GM12865 (cell line): ENCODE data around the gene MRPL14.

Experiments used
- DNase-seq: peaks from one replicate; pipeline ENCODE4 v3.0.0; 2010; ENCODE audit warnings: low read depth
- H3K4me3 ChIP-seq: 2 replicates; pipeline ENCODE4 v1.5.1; 2011; ENCODE audit warnings: mild to moderate bottlenecking, low read depth, low read length, control low read depth
- CTCF ChIP-seq: IDR thresholded peaks from 2 replicates; pipeline ENCODE4 v1.5.1; 2011; ENCODE audit warnings: low read length, control low read depth, low read depth, inconsistent platforms; ENCODE audit not compliant: insufficient read depth; ENCODE audit errors: missing control alignments

MRPL14 gene

GRCh38 chr6:44068607-44069296 lies 58.5 kb downstream of the MRPL14 start:
- no peak for TF ChIP-seq CTCF
- DNase-seq = no peak
- H3K4me3 ChIP-seq = no peak overlapping the region

- no peak for DNase-seq
- H3K4me3 ChIP-seq = no peak overlapping the region
- no peak for TF ChIP-seq CTCF
Observed at GRCh38 chr6:44067173-44068139, 59.8 kb downstream of the MRPL14 start.

- DNase-seq = no peak
- no peak for TF ChIP-seq CTCF
- no peak overlapping the region for H3K4me3 ChIP-seq
Observed at GRCh38 chr6:44066394-44067172, 60.7 kb downstream of the MRPL14 start.

GRCh38 chr6:44065443-44066140 lies 61.7 kb downstream of the MRPL14 start:
- no peak for DNase-seq
- no peak overlapping the region for H3K4me3 ChIP-seq
- TF ChIP-seq CTCF = no peak

DNA sequence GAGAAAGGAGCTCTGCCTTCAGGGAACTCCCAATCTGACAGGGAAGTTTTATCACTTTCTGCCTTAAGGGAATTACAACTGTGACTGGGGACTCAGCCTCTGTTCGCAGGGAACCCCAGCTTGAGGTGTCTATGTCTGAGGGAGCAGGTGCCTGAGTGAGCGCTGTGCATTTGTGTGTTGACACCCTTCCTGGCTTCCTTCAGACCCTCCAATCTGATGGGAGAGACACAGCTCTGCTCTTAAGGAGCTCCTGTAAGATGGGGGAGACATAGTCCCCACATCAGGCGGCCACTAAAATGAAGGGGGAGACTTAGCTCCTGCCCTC lies 62.3 kb downstream of the MRPL14 start:
- no peak for DNase-seq
- no peak overlapping the region for H3K4me3 ChIP-seq
- no peak for TF ChIP-seq CTCF
